GM19328 (cell line): ENCODE data around the gene ARL9.
A peak's percentile ranks its signal among the peaks of the same experiment; 100 is the strongest.
"Not testable (repeated sequence)": the region's sequence is repeated elsewhere in the genome, so short reads cannot be mapped to it uniquely, and the experiment has no call there.

ENCODE experiments used
- ATAC-seq: cut with Tn5 transposase; IDR thresholded peaks from one replicate; pipeline ENCODE4 v1.9.1; 2021; ENCODE audit warnings: mild to moderate bottlenecking, moderate library complexity; ENCODE audit not compliant: unreplicated experiment

Gene ARL9, protein sequence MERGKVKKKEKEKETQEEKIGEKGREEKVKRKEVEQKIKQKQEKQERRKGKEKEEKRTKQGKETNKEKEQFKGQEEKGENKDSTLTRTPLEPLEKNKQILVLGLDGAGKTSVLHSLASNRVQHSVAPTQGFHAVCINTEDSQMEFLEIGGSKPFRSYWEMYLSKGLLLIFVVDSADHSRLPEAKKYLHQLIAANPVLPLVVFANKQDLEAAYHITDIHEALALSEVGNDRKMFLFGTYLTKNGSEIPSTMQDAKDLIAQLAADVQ

DNA sequence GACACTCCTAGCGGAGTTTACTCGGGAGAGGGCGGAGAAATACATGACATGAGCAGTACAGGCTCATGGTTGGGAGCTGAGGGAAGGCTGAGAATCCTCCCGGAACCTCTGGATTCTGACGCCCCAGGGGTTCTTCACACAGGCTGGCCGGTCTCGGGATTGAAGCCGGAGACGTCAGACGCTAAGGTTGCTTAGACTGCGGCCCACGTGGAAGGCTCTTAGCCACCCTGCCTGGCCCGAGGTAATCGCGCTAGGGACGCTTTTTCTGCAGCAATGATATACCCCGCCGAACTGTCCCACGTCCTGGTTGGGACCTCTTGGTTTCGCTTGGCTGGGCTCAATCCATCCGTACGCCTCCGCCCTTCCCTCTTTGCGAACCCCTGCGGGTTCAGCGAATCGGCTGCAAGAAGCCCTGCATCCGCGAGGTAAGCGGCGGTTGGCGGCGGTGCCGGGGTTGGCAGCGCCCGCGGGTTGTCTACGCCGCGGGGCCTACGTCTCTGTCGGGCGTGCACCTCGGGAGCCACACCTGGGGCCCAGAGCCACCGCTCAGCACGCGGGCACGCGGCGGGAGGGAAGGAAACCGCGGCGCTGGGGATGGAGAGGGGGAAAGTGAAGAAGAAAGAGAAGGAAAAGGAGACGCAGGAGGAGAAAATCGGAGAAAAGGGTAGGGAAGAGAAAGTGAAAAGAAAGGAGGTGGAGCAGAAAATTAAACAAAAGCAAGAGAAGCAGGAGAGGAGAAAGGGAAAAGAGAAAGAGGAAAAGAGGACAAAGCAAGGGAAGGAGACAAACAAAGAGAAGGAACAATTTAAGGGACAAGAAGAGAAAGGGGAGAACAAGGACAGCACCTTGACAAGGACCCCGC, at the start of gene ARL9:
Gene ARL9, plus strand, starts transcription at position 523 of the 862 bp plus-strand sequence. Its CDS starts 72 bp downstream, at position 595.
- peak; percentile 50 for ATAC-seq

GRCh38 chr4:56460085-56460484, 45.5 kb upstream of the ARL9 start:
- no peak for ATAC-seq

- ATAC-seq: no peak
Observed at GRCh38 chr4:56462157-56462556, 43.4 kb upstream of the ARL9 start.

GRCh38 chr4:56463711-56464110, 41.9 kb upstream of the ARL9 start:
- no peak for ATAC-seq

- ATAC-seq: no peak
Observed at GRCh38 chr4:56464581-56464980, 41.0 kb upstream of the ARL9 start.

GRCh38 chr4:56465599-56466295, 39.8 kb upstream of the ARL9 start:
- ATAC-seq: no peak

- ATAC-seq: not testable (repeated sequence)
Observed at GRCh38 chr4:56466296-56466761, 39.3 kb upstream of the ARL9 start.

DNA sequence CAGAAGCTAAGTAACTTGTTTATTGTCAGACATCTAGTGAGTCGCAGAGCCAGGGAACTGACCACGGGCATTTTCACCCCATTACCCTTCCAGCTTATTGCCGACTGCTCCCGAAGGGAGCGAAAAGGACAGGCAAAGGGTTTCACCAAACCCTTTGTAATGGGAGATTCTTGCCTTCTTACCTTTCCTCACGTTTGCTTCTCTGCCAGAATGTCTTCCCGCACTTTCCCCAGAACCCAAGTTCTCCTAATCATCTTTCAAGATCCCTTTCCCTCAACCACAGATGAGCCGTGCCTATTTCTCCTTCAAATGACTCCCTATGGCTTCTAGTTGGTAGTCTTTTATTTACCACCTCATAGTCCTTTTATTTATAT, 38.7 kb upstream of the ARL9 start:
- no peak for ATAC-seq

GRCh38 chr4:56467284-56468096, 38.1 kb upstream of the ARL9 start, which contains the start of gene SRP72:
Gene SRP72 (plus strand): TSS chr4:56467617. CDS start chr4:56467636, 19 bp downstream.
- peak; percentile 92 for ATAC-seq

DNA sequence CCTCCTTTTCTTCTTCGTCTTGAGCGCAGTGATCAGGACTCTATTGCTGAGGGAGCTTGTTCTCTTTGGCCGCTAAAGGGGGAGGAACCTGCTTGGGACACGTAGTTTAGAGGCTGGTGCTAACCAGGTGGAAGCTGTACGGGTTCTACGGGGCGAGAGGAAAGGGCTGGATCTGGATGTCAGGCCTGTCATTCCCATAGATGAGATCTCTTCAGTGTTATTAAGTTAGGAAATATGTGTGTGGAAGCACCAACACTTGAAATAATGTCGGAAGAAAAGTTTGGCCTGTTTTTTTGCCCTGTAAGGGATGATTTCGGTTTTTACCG, 37.5 kb upstream of the ARL9 start:
- ATAC-seq: peak; percentile 33

- ATAC-seq: no peak
Observed at GRCh38 chr4:56469489-56470210, 35.9 kb upstream of the ARL9 start.

DNA sequence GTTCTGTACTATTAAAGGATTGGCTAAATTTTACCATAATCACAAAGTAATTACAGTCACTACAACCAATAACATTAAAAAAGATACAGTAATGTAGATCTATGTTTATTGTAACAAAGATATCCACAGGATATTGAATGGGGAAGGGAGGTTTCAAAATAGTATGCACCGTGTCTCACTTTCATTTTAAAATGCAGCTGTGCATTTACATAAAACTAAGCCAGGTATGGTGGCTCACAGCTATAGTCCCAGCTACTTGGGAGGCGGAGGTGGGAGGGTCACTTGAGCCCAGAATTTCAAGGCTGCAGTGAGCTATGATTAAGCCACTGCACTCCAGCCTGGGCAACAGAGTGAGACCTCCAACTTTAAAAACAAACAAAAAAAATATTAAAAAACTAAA, 29.7 kb upstream of the ARL9 start:
- no peak for ATAC-seq

- no peak for ATAC-seq
Observed at GRCh38 chr4:56477192-56477702, 28.3 kb upstream of the ARL9 start.

GRCh38 chr4:56480691-56481090, 24.9 kb upstream of the ARL9 start:
- ATAC-seq: no peak

DNA sequence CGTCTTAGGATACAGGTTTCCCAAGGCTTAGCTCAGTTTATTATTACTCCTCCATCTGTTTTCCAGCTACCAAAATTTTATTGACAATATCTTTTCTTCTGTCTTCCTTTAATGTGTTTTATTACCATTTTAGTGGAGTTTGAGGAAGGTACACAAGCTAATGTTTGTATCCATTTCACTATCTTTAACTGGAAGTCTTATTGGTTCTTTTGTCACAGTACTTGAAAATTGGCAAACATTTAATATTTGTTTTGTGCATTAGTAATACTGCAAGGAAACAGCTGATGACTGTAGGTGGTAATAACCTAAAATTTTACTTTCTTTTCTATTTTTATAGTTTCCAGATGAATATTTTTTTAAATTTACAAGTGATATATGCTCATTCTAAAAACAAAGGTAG, 9.3 kb upstream of the ARL9 start:
- no peak for ATAC-seq

GRCh38 chr4:56511098-56511497, 5.5 kb downstream of the ARL9 start:
- ATAC-seq: no peak

GRCh38 chr4:56512166-56512565, 6.6 kb downstream of the ARL9 start:
- ATAC-seq: no peak

GRCh38 chr4:56513517-56513916, 7.9 kb downstream of the ARL9 start:
- no peak for ATAC-seq

- ATAC-seq: peak; percentile 95
Observed at GRCh38 chr4:56530269-56531148, 24.9 kb downstream of the ARL9 start.
